NCI-H82 (cell line): ENCODE data around the gene ATE1.

ENCODE experiments used
- DNase-seq: peaks from one replicate; lab custom pipeline; 2025; lab: John Stamatoyannopoulos, UW

ATE1 gene

DNA sequence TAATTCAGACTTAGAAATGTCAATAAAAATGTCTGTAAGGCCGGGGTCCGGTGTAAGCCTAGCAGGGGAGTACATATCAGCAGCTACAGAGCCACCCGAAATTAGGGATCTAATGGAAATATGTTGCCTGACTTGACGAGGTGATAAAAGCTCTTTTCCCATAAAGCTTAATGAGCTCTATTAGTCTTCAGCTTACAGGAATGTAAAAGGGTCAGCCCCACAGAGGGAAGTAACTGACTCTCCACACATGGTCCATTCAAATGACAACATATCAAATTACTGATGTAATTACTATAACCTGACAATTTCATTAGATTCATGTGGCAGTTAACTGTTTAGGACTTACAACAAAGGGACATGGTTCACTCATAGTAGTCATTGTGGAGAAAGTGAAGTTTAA is 62.3 kb downstream of the ATE1 start:
- no peak for DNase-seq

DNA sequence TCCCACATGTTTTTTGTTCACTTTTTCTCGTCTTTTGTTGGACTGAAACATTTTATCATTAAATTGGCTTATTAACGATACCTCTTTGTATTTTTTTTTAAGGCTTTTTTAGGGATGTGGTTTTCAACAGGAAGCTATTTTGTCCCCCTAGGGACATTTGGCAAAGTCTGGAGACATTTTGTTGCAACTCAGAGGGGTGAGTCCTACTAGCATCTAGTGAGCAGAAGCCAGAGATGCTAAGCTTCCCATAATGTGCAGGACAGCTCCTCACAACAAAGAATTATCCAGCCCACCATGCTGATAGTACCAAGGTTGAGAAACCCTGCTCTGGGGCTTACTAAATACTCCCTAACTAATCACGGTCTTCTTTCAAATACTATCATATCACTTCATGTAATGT is 63.2 kb downstream of the ATE1 start:
- no peak for DNase-seq

DNA sequence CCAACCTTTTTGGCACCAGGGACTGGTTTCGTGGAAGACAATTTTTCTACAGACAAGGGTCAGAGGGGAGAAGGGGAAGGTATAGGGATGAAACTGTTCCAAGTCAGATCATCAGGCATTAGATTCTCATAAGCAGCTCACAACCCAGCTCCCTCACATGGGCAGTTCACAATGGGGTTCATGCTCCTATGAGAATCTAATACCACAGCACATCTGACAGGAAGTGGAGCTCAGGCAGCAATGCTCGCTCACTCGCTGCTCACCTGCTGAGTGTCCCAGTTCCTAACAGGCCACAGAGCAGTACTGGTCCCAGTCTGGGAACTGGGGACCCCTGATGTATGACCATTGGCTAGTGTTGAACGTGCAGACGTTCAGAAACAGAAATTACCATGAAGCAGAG is 63.7 kb downstream of the ATE1 start:
- DNase-seq, result no peak

DNA sequence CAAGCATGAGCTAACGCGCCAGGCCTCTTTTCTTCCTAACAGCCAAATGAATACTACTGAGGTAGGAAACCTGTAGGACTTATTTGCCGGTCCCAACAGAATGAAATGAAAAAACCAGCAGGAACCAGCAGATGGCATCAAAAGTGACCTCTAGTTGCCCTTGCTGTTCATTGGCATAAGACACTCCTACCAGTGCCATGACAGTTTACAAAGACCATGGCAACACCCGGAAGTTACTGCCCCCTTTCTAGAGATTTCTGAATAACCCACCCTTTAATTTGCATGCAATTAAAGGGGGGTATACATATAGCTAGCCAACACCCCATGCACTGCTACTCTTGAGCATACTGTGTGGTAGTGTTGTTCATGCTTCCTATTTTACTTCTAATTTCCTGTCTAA is 65.2 kb downstream of the ATE1 start:
- no peak for DNase-seq

GRCh38 chr10:121862042-121862441 is 65.8 kb downstream of the ATE1 start:
- DNase-seq, result no peak

- DNase-seq, result no peak
Observed at GRCh38 chr10:121860810-121861209, 67.0 kb downstream of the ATE1 start.

DNA sequence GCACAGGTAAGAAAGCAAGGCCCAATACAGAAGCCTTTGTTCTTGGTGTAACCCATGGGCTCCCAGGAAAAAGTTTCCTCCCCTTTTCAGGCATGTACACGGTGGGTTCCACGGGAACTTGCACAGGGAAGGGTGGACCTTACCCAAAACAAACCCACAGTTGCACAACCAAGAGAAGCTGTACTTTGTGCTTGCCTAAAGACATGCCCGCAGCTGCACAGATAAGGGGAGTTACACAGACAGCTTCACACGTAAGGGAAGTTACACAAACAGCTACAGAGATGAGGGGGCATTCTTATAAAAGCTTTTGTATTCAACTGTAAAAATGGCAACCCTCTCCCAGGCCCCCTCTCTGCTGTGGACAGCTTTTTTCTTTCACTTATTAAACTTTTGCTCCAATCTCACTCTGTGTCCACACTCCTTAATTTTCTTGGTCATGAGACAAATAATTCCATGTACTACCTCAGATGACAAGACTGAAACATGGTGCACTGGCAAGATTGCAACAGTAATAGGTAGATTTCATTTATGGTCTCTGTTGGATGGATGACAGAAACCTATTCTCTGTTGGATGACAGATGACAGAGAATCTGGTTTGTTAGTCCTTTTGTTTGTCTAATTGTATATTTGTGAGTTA is 72.9 kb downstream of the ATE1 start:
- DNase-seq, result no peak

DNA sequence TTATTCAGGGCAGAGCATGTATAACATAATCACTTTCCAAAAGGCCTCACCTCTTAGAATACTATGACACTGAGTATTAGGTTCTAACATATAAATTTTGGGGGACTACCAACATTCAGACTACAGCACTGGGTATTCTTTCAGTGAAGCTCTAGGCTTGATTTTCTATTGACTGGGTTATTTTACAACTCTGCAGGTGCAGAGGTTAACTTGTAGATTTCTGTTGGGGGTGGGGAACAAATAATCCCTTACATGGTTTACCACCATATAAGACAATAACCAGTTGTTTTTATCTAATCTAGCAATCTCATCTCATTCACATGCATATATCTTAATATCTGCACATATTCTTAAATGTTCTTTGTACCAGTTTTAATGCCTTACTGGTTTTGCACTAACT is 73.9 kb downstream of the ATE1 start:
- no peak for DNase-seq

DNA sequence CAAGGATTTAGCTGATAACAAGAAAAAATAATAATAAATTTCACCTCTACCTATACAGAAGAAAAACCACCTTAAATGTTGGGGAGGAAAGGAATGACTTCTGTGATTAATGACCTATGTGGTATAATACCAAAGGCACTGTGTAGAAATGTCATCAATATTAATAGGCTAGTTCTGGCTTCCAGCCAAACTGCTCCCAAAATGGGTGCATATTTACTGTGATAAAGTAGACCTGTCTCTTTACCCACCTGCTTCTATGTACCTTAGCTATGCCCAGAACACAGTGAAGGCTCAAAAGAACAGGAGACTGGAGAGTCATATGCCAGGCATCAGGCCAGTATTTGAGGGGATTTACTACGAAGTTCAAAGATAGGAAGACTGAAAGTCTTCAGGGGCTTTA is 76.0 kb downstream of the ATE1 start:
- no peak for DNase-seq

DNA sequence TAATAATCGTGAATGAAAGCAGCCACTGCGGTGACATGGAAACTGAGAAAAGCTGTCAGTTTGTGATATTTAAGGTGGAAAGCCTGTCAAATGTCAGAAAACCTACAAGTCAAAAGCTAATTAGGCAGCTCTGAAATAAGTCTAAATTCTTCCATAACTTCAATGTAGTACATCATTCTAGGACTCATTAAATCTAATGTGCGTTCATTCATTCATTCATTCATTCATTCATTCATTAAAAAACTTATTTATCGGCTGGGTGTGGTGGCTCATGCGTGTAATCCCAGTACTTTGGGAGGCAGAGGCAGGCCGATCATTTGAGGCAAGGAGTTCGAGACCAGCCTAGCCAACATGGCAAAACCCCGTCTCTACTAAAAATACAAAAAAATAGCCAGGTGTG is 79.7 kb downstream of the ATE1 start:
- DNase-seq, result no peak

DNA sequence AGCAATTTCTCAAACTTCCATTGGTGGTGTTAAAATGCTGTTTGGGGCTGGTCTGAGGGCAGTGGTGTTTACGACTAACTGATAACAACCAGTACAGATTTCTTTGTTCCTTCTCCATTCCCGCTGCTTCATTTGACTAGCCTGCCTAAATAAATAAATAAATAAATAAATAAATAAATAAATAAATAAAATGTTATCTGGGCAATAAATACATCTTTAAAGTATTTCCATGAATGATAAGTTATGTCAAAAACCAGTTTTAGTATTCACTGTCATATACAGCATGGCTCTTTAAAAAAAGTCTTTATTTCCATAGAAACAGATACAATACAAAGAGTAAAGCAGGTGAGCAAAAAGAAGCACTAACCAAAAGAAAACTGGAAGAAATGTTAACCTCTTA is 81.3 kb downstream of the ATE1 start:
- DNase-seq, result no peak

DNA sequence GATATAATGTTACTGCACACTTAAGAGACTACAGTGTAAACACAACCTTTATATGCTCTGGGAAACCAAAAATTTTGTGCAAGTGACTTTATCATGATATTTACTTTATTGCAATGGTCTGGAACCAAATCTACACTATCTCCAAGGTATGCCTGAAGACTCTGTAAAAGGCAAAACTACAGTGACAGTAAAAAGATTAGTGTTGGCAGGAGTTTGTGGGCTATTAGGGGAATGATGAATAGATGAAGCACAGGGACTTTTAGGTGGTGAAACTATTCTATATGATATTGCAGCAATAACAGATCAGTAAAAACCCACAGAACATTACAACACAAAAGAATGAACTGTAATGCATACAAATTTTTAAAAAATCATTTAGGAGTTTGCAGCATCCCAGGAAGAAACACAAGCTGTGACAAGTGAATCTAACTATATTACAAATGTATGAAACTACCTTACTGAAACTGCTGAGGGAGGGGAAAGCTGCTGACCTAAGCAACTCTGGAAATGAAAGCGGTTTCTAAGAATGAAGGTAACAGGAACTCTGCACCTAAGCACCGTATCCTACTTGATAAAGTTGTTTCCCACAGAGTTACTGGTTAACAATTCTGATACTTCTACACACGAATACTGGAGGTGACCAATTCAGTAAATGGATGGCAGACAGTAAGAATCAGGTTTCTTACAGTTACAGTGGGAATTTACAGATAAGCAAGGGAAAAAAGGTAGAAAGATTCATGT is 82.6 kb downstream of the ATE1 start:
- no peak for DNase-seq

- DNase-seq, result no peak
Observed at GRCh38 chr10:121844537-121844936, 83.3 kb downstream of the ATE1 start.

- DNase-seq, result no peak
Observed at GRCh38 chr10:121843379-121843778, 84.5 kb downstream of the ATE1 start.

GRCh38 chr10:121841862-121842261 is 86.0 kb downstream of the ATE1 start:
- DNase-seq, result no peak

DNA sequence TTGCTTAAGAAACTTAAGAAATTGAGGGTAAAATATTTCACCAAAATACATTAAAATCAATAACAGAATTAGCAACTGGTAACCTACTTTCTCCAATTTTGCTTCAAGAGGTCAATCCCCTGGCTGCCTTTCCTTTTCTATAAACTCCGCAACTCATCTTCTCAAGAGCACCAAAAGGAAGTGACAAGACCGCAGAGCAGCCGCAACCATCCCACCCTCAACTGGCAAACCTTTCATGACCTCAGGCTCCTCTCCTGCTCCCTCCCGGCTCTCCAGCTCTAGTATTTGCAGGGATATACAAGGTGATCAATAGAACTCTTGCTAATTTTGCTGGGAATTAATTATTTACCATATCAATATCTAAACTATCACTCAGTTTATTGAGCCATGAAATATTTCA is 88.9 kb downstream of the ATE1 start:
- no peak for DNase-seq

DNA sequence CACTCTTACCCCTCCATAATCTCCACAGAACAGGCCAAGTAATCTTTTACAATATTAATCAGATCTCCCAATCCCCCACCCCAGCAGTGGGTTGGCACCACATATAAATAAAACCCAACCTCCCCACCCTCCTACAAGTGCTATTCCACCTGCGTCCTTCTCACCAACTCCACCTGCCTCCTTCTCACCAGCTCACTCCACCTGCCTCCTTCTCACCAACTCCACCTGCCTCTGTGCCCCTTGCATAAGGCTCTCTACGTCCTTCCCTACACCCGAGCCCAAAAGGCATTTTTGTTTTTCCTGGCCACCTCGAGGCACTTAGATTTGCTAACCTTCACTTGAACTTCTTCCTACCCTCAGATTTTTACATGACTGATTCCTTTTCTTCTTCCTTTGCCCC is 89.7 kb downstream of the ATE1 start:
- no peak for DNase-seq

GRCh38 chr10:121836171-121836570 is 91.7 kb downstream of the ATE1 start:
- DNase-seq, result no peak

DNA sequence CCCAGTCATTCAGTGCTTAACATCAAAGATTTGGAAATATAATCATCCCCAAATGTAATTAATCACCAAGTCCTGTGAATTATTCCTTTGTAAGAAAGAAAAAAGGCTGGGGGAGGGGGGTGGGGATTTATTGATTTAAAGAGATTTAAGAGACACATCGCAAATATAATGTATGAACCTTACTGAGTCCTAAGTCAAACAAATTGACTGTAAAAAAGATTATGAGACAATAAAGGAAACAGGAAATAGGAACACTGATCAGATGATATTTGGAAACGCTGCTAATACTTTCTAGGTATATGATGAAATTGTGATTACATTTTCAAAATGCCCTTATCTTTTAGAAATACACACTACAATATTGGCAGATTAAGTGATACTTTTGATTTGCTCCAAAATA is 92.5 kb downstream of the ATE1 start:
- DNase-seq, result no peak

GRCh38 chr10:121834757-121835156 is 93.1 kb downstream of the ATE1 start:
- no peak for DNase-seq

- no peak for DNase-seq
Observed at GRCh38 chr10:121833387-121833786, 94.4 kb downstream of the ATE1 start.

DNA sequence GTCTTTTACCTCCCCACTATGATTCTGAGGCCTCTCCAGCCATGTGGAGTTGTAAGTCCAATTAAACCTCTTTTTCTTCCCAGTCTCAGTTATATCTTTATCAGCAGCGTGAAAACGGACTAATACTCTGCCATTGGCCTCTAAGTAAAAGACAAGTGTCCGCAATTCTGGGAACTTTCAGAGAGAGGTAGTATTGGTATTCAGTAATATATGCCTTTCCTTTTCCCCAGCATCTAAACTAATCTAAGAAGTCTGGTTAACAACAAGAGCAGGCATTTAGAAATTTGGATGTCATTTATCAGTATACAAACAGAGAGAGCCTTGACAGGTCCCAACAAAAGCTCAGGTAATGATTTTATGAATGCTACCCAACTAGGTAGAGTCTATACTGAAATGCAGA is 95.2 kb downstream of the ATE1 start:
- no peak for DNase-seq

DNA sequence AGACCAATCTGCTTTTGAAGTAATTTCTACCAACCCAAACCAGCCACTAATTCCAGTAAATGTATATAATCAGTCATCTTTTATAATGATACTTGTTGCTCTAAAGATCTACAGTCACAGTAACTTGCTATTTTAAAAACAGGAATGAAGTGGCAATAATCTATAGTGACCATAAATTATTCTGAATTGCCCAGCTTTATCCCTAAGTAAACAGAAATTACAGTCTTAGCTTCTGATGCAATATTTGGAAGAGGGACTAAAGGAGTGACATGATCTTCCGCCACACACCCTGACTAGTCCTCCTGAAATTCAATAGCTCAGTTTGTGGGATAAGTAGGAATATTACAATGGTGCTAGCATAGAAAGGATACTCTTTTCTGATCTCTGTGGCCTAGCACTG is 96.1 kb downstream of the ATE1 start:
- DNase-seq, result no peak

DNA sequence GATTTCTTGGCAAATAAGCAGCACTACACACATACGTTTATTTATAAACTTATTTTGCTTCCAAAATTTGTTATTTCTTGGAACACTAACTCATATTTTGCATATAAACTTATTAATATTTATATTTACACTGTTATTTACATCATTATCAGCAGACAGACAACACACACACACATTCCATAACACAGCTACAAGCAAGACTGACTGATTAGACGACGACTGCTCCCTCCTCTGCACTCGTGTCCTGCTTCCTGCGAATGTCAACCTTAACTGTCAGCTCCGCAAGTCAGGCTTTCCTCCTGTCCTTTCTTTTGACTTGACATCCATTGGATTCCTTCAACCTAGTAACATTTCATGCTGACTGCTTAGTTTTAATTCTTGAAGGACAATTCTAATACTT is 96.6 kb downstream of the ATE1 start:
- no peak for DNase-seq
